Subcutaneous abdominal adipose tissue (tissue), 5 donors: ENCODE data around the gene CHAF1A.

Experiments used
- H3K27ac ChIP-seq: one replicate; pipeline ENCODE4 v1.7.0; 2013; ENCODE audit warnings: low read depth, mild to moderate bottlenecking, inconsistent platforms, low read length, moderate library complexity
- H3K27me3 ChIP-seq, 5 donors: one replicate each; pipeline ENCODE4 v1.7.0; 2013; ENCODE audit warnings: low read length in 5 of 5, inconsistent platforms in 1 of 5; ENCODE audit not compliant: control insufficient read depth in 5 of 5, insufficient read depth in 4 of 5
- H3K36me3 ChIP-seq, 5 donors: one replicate each; pipeline ENCODE4 v1.7.0; 2013; ENCODE audit warnings: low read length in 5 of 5; ENCODE audit not compliant: control insufficient read depth in 5 of 5, insufficient read depth in 5 of 5
- H3K4me1 ChIP-seq, 5 donors: one replicate each; pipeline ENCODE4 v1.7.0; 2013; ENCODE audit warnings: low read length in 5 of 5, mild to moderate bottlenecking in 3 of 5, moderate library complexity in 1 of 5; ENCODE audit not compliant: control insufficient read depth in 5 of 5, insufficient read depth in 5 of 5
- H3K4me3 ChIP-seq, 5 donors: one replicate each; pipeline ENCODE4 v1.7.0; 2013; ENCODE audit warnings: low read length in 5 of 5, low read depth in 1 of 5
- H3K9ac ChIP-seq, 5 donors: one replicate each; pipeline ENCODE4 v1.7.0; 2013; ENCODE audit warnings: low read length in 5 of 5, mild to moderate bottlenecking in 4 of 5, moderate library complexity in 3 of 5
- H3K9me3 ChIP-seq, 5 donors: one replicate each; pipeline ENCODE4 v1.7.0; 2013; ENCODE audit warnings: low read length in 5 of 5; ENCODE audit not compliant: control insufficient read depth in 5 of 5
- donor health status: healthy.
- donor health status: healthy.
- donor health status: healthy.
- donor health status: healthy.
- donor health status: healthy.

CHAF1A gene

DNA sequence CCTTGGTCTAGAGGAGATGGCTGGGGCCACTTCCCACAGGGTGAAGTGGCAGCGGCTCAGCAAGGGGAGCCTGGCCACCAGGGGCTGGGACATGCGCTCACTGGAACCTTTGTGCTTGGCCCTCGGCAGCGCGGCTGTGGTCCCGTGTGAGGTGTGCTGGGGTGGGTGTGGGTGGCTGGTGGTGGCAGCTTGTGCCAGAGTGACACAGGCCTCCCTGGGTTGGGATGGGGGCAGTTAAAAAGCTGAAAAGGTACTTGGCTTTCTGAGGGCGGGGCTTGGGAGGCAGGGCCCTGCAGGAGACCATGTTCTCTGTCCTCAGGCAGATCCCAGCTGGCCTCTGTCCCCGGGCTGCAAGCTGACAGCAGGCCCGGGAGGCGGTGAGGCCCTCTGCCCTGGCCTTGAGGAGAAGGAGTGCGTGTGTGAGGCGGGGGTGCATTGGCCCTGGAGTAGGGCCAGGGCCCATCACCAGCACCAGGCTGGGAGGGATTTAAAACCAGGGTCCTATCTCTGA lies 41.7 kb upstream of the CHAF1A start:
- H3K4me3 ChIP-seq: no peak overlapping the region
- H3K9me3 ChIP-seq: no peaks in the 10 kb centered on the region
- peaks cover 0 to 81% (median 70%) of the 10 kb centered on the region in 5 donors for H3K36me3 ChIP-seq
- no peaks in the 10 kb centered on the region for H3K27me3 ChIP-seq
- H3K27ac ChIP-seq: no peak overlapping the region
- H3K9ac ChIP-seq: no peak overlapping the region
- H3K4me1 ChIP-seq: no peaks in the 10 kb centered on the region

DNA sequence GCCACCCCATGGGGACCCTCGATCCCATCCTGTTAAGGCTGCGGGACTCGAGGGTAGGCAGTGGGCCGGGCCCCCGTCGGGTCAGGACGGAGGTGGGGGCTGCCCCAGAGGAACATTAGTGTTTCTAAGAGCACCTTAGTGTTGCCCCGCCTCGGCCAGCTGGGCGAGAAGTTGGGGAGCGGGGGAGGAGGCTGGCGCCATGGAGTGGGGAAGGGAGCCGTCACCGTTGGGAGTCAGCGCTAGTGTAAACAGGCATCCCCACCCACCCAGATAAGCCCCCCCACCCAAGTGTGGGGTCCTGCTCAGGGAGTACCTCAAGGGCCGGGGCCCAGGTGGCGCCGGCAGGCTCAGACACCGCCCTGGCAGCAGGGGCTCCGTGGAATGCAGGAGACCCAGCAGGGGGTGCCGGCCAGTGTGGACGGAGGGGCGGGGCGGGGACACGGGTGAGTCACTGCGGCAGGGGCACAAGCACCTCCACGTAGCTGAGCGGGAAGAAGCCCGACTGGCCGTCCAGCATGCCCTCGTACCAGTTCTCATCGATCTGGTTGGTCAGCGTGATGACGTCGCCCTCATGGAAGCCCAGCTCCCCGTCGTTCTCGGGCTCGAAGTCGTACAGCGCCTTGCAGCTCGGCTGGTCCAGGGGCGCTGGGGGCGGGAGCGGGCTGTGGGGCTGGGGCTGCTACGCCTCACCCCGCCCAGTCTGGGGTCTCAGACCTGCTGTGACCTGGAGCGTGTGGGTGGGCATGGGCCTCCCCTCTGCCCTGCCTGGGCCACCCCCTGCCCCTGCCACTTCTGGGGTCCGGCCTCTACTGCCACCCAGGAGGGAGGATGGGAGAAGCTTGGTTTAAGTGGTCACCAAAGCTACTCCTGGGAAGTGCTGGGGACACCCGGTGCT lies 41.0 kb upstream of the CHAF1A start:
- no peaks in the 10 kb centered on the region for H3K4me1 ChIP-seq
- no peaks in the 10 kb centered on the region for H3K27me3 ChIP-seq
- no peaks in the 10 kb centered on the region for H3K9me3 ChIP-seq
- peaks cover 0 to 88% (median 77%) of the 10 kb centered on the region in 5 donors for H3K36me3 ChIP-seq
- H3K27ac ChIP-seq: no peak overlapping the region
- H3K9ac ChIP-seq: no peak overlapping the region
- no peak overlapping the region for H3K4me3 ChIP-seq

DNA sequence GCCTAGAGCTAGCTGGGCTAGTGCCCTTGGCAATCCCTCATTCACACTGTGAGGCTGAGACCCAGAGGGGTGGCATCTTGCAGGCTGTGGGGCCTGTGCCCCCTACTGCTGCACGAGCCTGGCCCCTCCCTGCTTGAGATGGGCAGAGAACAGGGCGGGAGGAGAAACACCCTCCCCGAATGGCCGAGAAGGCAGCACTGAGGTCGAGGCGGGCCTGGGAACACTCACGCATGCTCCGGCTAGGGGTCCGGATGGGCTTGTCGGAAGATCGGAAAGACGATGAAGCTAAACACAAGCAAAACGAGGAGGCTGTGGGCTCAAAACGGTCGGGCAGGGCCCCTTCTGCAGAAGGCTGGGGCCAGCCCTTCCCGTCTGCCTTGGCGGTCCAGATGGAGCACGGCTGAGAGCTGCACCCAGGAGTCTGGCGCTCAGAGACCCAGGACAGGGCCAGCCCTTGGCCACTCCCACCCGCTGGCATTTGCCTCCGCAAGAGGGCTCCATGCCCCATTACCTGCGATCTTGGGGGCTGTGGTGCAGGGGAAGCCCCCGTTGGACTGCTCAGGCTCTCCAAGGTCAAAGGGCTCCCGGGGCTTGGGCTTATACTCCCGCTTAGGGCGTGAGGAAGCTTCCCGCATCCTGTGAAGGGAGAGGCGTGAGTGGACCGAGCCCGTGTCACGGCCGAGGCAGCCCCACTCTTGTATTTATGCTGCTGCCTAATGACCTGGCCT lies 40.2 kb upstream of the CHAF1A start:
- no peaks in the 10 kb centered on the region for H3K27me3 ChIP-seq
- H3K4me3 ChIP-seq: no peak overlapping the region
- no peak overlapping the region for H3K9ac ChIP-seq
- H3K9me3 ChIP-seq: no peaks in the 10 kb centered on the region
- H3K4me1 ChIP-seq: peaks cover 0 to 1% (median 0%) of the 10 kb centered on the region in 5 donors
- no peak overlapping the region for H3K27ac ChIP-seq
- peaks cover 0 to 91% (median 82%) of the 10 kb centered on the region in 5 donors for H3K36me3 ChIP-seq

DNA sequence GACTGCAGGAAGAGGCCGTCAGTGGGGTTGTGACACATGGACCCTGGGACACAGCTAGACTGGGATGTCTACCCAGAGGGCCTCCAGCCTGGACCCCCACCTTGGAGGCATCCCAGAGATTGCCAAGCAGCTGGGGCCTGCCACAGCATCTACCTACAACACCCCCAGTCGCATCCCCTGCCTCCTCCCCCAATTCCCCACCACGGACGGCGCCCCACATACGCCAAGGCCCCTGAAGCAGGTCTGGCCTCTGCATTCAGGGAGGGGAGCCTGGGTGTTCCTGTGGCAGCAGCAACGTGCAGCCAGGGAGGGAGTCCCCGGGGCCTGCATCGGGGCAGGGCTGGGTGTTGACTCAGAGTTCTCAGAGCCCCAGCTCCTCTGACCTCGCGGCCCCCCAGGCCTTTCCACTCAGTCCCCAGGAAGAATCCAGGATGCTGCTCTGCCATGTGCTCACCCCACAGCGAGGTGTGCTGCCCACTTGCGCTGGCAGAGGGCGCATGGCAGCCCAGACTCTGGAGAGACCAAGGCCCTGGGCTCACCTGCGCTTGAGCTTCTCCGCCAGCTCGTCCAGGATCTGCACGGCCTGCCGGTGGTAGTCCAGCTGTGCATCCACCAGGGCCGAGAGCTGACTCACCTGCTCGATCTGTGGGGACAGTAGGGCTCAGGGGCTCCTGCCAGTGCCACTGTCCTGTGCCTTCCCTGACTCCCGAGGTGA lies 39.5 kb upstream of the CHAF1A start:
- Histone ChIP-seq H3K27ac (no peak overlapping the region), H3K9me3 (no peaks in the 10 kb centered on the region), H3K27me3 (no peaks in the 10 kb centered on the region), H3K9ac (no peak overlapping the region), H3K4me1 (peaks cover 0 to 8% (median 7%) of the 10 kb centered on the region in 5 donors), H3K4me3 (no peak overlapping the region), H3K36me3 (peaks cover 0 to 92% (median 81%) of the 10 kb centered on the region in 5 donors)

DNA sequence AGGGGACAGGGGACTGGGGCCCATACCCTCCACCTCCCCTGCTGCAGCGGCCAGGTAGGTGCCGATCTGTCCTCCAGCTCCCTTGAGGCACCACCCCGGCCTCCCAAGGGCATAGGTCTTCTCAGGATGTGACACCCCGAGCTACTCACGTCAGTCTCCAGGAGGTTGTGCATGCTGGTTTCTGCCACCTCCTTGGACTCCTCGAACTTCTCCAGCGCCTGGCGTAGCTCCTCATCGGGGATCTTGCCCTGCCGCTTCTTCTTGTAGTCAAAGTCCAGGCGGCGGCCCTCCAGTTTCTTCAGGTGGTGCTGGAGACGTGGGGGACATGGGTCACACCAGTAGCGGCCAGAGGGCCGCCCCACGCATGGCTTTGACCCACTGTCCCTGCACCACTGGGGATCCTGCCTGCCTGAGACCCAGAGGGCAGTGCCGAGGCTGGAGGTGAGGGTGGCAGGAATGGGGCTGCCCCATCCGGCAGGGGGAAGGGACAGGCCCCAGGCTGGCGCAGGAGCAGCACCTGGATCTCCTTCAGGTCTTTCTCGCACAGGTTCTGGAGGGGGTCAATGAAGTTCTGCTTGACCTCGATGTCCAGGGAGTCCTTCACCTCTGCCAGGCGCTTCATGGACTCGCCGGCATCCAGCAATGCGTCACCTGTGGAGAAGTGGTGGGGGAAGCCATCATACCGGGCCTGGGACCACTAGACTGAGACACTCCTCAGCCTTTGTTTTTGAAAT lies 38.7 kb upstream of the CHAF1A start:
- H3K27me3 ChIP-seq: no peaks in the 10 kb centered on the region
- peaks cover 3 to 16% (median 14%) of the 10 kb centered on the region in 5 donors for H3K4me1 ChIP-seq
- no peak overlapping the region for H3K27ac ChIP-seq
- H3K4me3 ChIP-seq: no peak overlapping the region
- H3K9me3 ChIP-seq: no peaks in the 10 kb centered on the region
- no peak overlapping the region for H3K9ac ChIP-seq
- H3K36me3 ChIP-seq: peaks cover 0 to 85% (median 76%) of the 10 kb centered on the region in 5 donors

- H3K27ac ChIP-seq: no peak overlapping the region
- no peaks in the 10 kb centered on the region for H3K27me3 ChIP-seq
- H3K36me3 ChIP-seq: peaks cover 0 to 69% (median 60%) of the 10 kb centered on the region in 5 donors
- H3K9me3 ChIP-seq: no peaks in the 10 kb centered on the region
- peaks cover 8 to 32% (median 30%) of the 10 kb centered on the region in 5 donors for H3K4me1 ChIP-seq
- no peak overlapping the region for H3K4me3 ChIP-seq
- H3K9ac ChIP-seq: no peak overlapping the region
These were observed 37.1 kb upstream of the CHAF1A start for GRCh38 chr19:4365341-4365740.

DNA sequence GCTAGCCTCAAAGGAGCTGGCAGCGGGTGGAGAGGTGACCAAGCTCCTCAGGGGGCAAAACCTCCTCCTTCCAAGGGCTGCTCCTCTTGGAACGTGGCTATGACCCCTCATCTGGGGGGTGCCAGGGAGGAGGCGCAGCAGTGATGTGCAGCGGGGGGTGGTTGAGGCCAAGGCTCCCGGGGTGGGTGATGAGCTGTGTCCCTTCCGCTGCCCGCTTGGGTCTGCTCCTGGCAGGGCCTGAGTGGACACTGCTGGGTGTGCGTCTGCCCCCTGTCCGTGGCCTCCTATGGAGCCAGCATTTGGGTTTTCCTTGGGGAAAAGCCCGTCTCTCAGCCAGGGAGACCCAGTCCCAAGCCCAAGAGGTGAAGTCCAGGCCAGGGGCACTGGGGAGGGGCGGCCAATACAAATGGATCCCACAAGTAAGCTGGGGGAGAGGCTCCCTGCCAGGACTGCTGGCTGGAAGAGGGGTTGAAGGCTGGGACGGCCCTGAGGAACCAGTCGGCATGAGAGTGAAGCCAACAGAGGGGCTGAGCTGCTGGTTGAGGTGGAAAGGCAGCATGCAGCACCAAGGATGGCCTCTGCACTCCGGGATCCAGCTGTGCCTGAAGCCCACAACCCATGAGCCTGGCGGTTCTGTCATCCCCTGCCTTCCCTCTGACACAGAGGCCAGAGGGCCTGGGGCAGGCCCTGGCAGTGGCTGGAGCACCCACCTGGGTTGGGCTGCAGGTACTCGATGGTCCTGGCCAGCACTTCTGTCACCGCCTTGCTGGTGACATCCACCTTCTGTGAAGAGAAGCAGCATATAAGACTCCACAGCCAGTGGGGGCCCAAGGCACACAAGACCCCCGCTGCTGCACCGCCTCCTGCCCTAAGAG lies 36.4 kb upstream of the CHAF1A start:
- Histone ChIP-seq H3K9ac (no peak overlapping the region), H3K27me3 (no peaks in the 10 kb centered on the region), H3K27ac (no peak overlapping the region), H3K4me1 (peaks cover 10 to 39% (median 36%) of the 10 kb centered on the region in 5 donors), H3K36me3 (peaks cover 0 to 64% (median 57%) of the 10 kb centered on the region in 5 donors), H3K9me3 (no peaks in the 10 kb centered on the region), H3K4me3 (no peak overlapping the region)

DNA sequence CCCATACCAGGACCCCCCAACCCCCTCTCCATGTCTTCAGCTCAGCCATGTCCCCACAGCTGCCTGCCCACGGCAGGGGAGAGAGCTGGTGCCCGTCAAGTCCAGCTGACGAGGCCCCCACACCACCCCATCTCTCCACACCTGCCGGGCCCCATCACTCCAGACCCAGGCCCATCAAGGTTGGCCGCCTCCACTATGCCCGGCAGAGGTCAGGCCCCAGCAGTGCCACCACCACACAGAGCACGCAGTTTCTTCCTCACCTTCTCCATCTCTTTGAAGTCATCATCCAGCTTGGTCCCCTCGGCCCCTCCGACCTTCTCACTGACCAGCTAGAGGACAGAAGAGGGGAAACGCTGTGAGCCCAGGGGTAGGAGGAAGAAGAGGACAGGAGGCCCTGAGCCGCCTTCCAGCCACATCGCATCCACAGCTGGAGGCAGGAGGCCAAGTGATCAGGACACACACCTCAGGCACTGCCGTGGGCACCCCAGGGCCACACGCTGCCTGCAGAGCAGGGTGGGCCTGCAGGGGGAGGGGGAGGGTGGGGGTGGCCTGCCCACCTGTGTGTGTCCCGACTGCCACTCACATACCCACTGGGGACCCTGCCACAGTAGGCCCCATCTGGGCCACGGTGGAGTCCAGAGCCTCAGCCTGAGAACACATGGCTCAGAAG lies 35.6 kb upstream of the CHAF1A start:
- H3K4me1 ChIP-seq: peaks cover 10 to 47% (median 44%) of the 10 kb centered on the region in 5 donors

More for the DNA sequence above, 35.6 kb upstream of the CHAF1A start:
- Histone ChIP-seq H3K27me3 (no peaks in the 10 kb centered on the region), H3K36me3 (peaks cover 0 to 61% (median 51%) of the 10 kb centered on the region in 5 donors), H3K9ac (no peak overlapping the region), H3K4me3 (no peak overlapping the region), H3K27ac (no peak overlapping the region), H3K9me3 (no peaks in the 10 kb centered on the region)
